ENCODE results near the gene TRA2A.
"Not testable (repeated sequence)": the region's sequence is repeated elsewhere in the genome, so short reads cannot be mapped to it uniquely, and the experiment has no call there.

The TRA2A gene

GRCh38 chr7:23531050-23531793 is 559 bp downstream of the TRA2A start:
- no peak for TF ChIP-seq CTCF (IDR thresholded peaks at IDR 0.05; ENCODE audit: insufficient read depth, low read depth, low read length, missing control alignments)
- peak; percentile 58 for DNase-seq (ENCODE audit: low read depth)
- H3K4me3 ChIP-seq (ENCODE audit: low read length): peak overlapping the region; percentile 97

GRCh38 chr7:23530405-23530804 is 1.4 kb downstream of the TRA2A start:
- peak overlapping the region; percentile 97 for H3K4me3 ChIP-seq (ENCODE audit: low read length)
- DNase-seq (ENCODE audit: low read depth): peak; percentile 55
- peak; percentile 33 for TF ChIP-seq CTCF (IDR thresholded peaks at IDR 0.05; ENCODE audit: insufficient read depth, low read depth, low read length, missing control alignments)

- no peak for DNase-seq (ENCODE audit: low read depth)
- H3K4me3 ChIP-seq (ENCODE audit: low read length): peak overlapping the region; percentile 97
- TF ChIP-seq CTCF (IDR thresholded peaks at IDR 0.05; ENCODE audit: insufficient read depth, low read depth, low read length, missing control alignments): no peak
Measured at GRCh38 chr7:23529262-23529859, 2.4 kb downstream of the TRA2A start.

- not testable (repeated sequence) for H3K4me3 ChIP-seq (ENCODE audit: low read length); DNase-seq (ENCODE audit: low read depth)
Measured at GRCh38 chr7:23525611-23526010, 6.2 kb downstream of the TRA2A start.

- H3K4me3 ChIP-seq (ENCODE audit: low read length): no peak overlapping the region
- TF ChIP-seq CTCF (IDR thresholded peaks at IDR 0.05; ENCODE audit: insufficient read depth, low read depth, low read length, missing control alignments): no peak
- DNase-seq (ENCODE audit: low read depth): no peak
Measured at GRCh38 chr7:23524473-23524872, 7.3 kb downstream of the TRA2A start.

- TF ChIP-seq CTCF (IDR thresholded peaks at IDR 0.05; ENCODE audit: insufficient read depth, low read depth, low read length, missing control alignments): no peak
- H3K4me3 ChIP-seq (ENCODE audit: low read length): no peak overlapping the region
- DNase-seq (ENCODE audit: low read depth): no peak
Measured at GRCh38 chr7:23523486-23524075, 8.2 kb downstream of the TRA2A start.

- DNase-seq (ENCODE audit: low read depth): no peak
- TF ChIP-seq CTCF (IDR thresholded peaks at IDR 0.05; ENCODE audit: insufficient read depth, low read depth, low read length, missing control alignments): no peak
- H3K4me3 ChIP-seq (ENCODE audit: low read length): no peak overlapping the region
Measured at GRCh38 chr7:23520582-23520981, 11.2 kb downstream of the TRA2A start.
